HEK293 (cell line): ENCODE results near the gene DCLK1.

Experiments used
- CTCF ChIP-seq: fragments of 450-650 bp; formaldehyde crosslinking; IDR thresholded peaks from 2 replicates; pipeline ENCODE4 v1.5.1; 2016; ENCODE audit warnings: missing biosample characterization, missing genetic modification characterization
- PBX3 ChIP-seq: sonication (generic); formaldehyde crosslinking; IDR thresholded peaks from 2 replicates; pipeline ENCODE4 v1.8.1; 2022; ENCODE audit warnings: mild to moderate bottlenecking, moderate library complexity, missing genetic modification reagents
- ZIC2 ChIP-seq: fragments of 450-650 bp; formaldehyde crosslinking; IDR thresholded peaks from 2 replicates; pipeline ENCODE4 v1.5.1; 2016; ENCODE audit warnings: missing biosample characterization, missing genetic modification characterization
- ZNF658 ChIP-seq: fragments of 450-650 bp; formaldehyde crosslinking; IDR thresholded peaks from 2 replicates; pipeline ENCODE4; 2016; ENCODE audit warnings: missing biosample characterization, missing genetic modification characterization

- no peak for TF ChIP-seq CTCF (tag by site-specific recombination)
- no peak for TF ChIP-seq PBX3 (CRISPR knock-in tag)
- TF ChIP-seq ZNF658 (tag by site-specific recombination): no peak
- no peak for TF ChIP-seq ZIC2 (tag by site-specific recombination)
These were observed 58.8 kb downstream of the DCLK1 start for GRCh38 chr13:36072152-36072935.
